22Rv1 (cell line): ENCODE results near the gene TET2.

Experiments
- CTCF ChIP-seq: fragments of 450-650 bp; IDR thresholded peaks from 2 replicates; pipeline ENCODE4 v1.5.1; 2017; ENCODE audit warnings: mild to moderate bottlenecking
- ZFX ChIP-seq: fragments of 450-650 bp; IDR thresholded peaks from 2 replicates; pipeline ENCODE4 v1.6.1; 2017; ENCODE audit warnings: antibody characterized with exemption, borderline replicate concordance

GRCh38 chr4:105277702-105278101 lies 131.0 kb downstream of the TET2 start:
- TF ChIP-seq CTCF (no peak), ZFX (no peak)
